Liver (tissue), 9 donors: ENCODE data around the gene DHRS2. TPM values are rescaled to one million over a fixed set of nuclear protein-coding genes. Genes with fewer than 3 reads are reported as not detected.

ENCODE experiments used
- DNase-seq: peaks from one replicate; pipeline ENCODE4 v3.0.0-alpha.2; 2017; ENCODE audit warnings: low spot score
- H3K27ac ChIP-seq, 2 donors: one replicate each; pipeline ENCODE4 v1.7.0; 2013; ENCODE audit warnings: inconsistent platforms in 2 of 2, low read length in 2 of 2, control low read depth in 1 of 2, low read depth in 1 of 2, mild to moderate bottlenecking in 1 of 2
- H3K27me3 ChIP-seq, 4 donors: one replicate each; pipeline versions ENCODE4 v1.6.1 to v1.7.0; 2013; ENCODE audit warnings: low read length in 3 of 4, inconsistent platforms in 1 of 4, mild to moderate bottlenecking in 1 of 4, moderate library complexity in 1 of 4; ENCODE audit not compliant: control insufficient read depth in 4 of 4, insufficient read depth in 4 of 4
- H3K36me3 ChIP-seq, 4 donors: one replicate each; pipeline versions ENCODE4 v1.6.1 to v1.7.0; 2013; ENCODE audit warnings: low read length in 3 of 4, mild to moderate bottlenecking in 3 of 4, low read depth in 1 of 4, moderate library complexity in 1 of 4; ENCODE audit not compliant: control insufficient read depth in 4 of 4, insufficient read depth in 3 of 4
- H3K4me1 ChIP-seq, 4 donors: one replicate each; pipeline versions ENCODE4 v1.6.1 to v1.7.0; 2013; ENCODE audit warnings: low read length in 3 of 4, mild to moderate bottlenecking in 3 of 4, moderate library complexity in 1 of 4; ENCODE audit not compliant: control insufficient read depth in 4 of 4, insufficient read depth in 4 of 4
- H3K4me3 ChIP-seq, 3 donors: one replicate each; pipeline versions ENCODE4 v1.6.1 to v1.7.0; 2013; ENCODE audit warnings: low read length in 3 of 3, control low read depth in 1 of 3, low read depth in 1 of 3, mild to moderate bottlenecking in 1 of 3
- H3K9ac ChIP-seq, 2 donors: one replicate each; pipeline ENCODE4 v1.7.0; 2013; ENCODE audit warnings: low read length in 2 of 2, mild to moderate bottlenecking in 2 of 2, moderate library complexity in 2 of 2, control low read depth in 1 of 2, low read depth in 1 of 2
- H3K9me3 ChIP-seq, 4 donors: one replicate each; pipeline versions ENCODE4 v1.6.1 to v1.7.0; 2013; ENCODE audit warnings: low read length in 3 of 4; ENCODE audit not compliant: control insufficient read depth in 4 of 4
- CTCF ChIP-seq: fragments of 150-350 bp; IDR thresholded peaks from 2 replicates; pipeline ENCODE4 v1.5.1; 2017; ENCODE audit warnings: improper control_type of control experiment, low read depth, low read length; ENCODE audit not compliant: missing input control
- EGR1 ChIP-seq, 2 donors: IDR thresholded peaks; 2 replicates each; pipeline ENCODE4 v1.6.1; 2016 to 2018; ENCODE audit warnings: antibody characterized with exemption in 2 of 2, low read depth in 2 of 2
- FOXA1 ChIP-seq: IDR thresholded peaks from 2 replicates; pipeline ENCODE4 v1.6.1; 2016; ENCODE audit warnings: antibody characterized with exemption
- FOXA2 ChIP-seq: IDR thresholded peaks from 2 replicates; pipeline ENCODE4 v1.6.1; 2016; ENCODE audit warnings: antibody characterized with exemption
- GABPA ChIP-seq, 2 donors: IDR thresholded peaks in 1 of 2; conservative IDR thresholded peaks in 1 of 2; 2 replicates each; pipeline ENCODE4 v1.6.1; 2016; ENCODE audit warnings: antibody characterized with exemption in 2 of 2, mild to moderate bottlenecking in 1 of 2, moderate library complexity in 1 of 2
- HNF4A ChIP-seq, 2 donors: conservative IDR thresholded peaks; 2 replicates each; pipeline ENCODE4 v1.6.1; 2016; ENCODE audit warnings: antibody characterized with exemption in 2 of 2, mild to moderate bottlenecking in 2 of 2
- HNF4G ChIP-seq: IDR thresholded peaks from 2 replicates; pipeline ENCODE4 v1.6.1; 2016; ENCODE audit warnings: antibody characterized with exemption
- JUND ChIP-seq, 2 donors: IDR thresholded peaks; 2 replicates each; pipeline ENCODE4 v1.6.1; 2016; ENCODE audit warnings: antibody characterized with exemption in 2 of 2
- MAX ChIP-seq: IDR thresholded peaks from 2 replicates; pipeline ENCODE4 v1.6.1; 2016; ENCODE audit warnings: antibody characterized with exemption
- NR2F2 ChIP-seq: IDR thresholded peaks from 2 replicates; pipeline ENCODE4 v1.6.1; 2016; ENCODE audit warnings: antibody characterized with exemption
- RAD21 ChIP-seq, 2 donors: IDR thresholded peaks; 2 replicates each; pipeline ENCODE4 v1.6.1; 2016; ENCODE audit warnings: antibody characterized with exemption in 2 of 2, mild to moderate bottlenecking in 2 of 2
- REST ChIP-seq: IDR thresholded peaks from 2 replicates; pipeline ENCODE4 v1.6.1; 2016; ENCODE audit warnings: antibody characterized with exemption, mild to moderate bottlenecking
- RXRA ChIP-seq, 2 donors: IDR thresholded peaks; 2 replicates each; pipeline ENCODE4 v1.6.1; 2017 to 2018; ENCODE audit warnings: antibody characterized with exemption in 2 of 2, mild to moderate bottlenecking in 1 of 2
- SP1 ChIP-seq: IDR thresholded peaks from 2 replicates; pipeline ENCODE4 v1.6.1; 2018; ENCODE audit warnings: antibody characterized with exemption, mild to moderate bottlenecking
- TAF1 ChIP-seq: conservative IDR thresholded peaks from 2 replicates; pipeline ENCODE4 v1.6.1; 2016; ENCODE audit warnings: antibody characterized with exemption, mild to moderate bottlenecking
- YY1 ChIP-seq: IDR thresholded peaks from 2 replicates; pipeline ENCODE4 v1.6.1; 2016; ENCODE audit warnings: antibody characterized with exemption, mild to moderate bottlenecking
- WGBS: extraction: QIAGEN DNeasy Blood & Tissue Kit; methylation state at CpG from one replicate; pipeline ENCODE4 v1.1.7; 2013; 5-methylcytosine and 5-hydroxymethylcytosine counted together
- polyA plus RNA-seq, 2 donors: library from polyadenylated mRNA; stranded (reverse) in 1 of 2; unstranded in 1 of 2; fragments of 200-250 nt in 1 of 2; fragments of >200 nt in 1 of 2; fragmentation: Nextera tagmentation in 1 of 2; extraction: Ambion mirVana in 1 of 2; gene quantifications; one replicate each; pipeline versions ENCODE4 v1.2.1 to v1.2.3, GENCODE V29; 2013 to 2015
- total RNA-seq, 2 donors: library from RNA; depleted of rRNA; stranded (reverse); fragments of >200 nt; gene quantifications; one replicate each; pipeline ENCODE4 v1.2.3, GENCODE V29; 2014
- TF ChIP-seq, protein P1 (sequence below): IDR thresholded peaks from 2 replicates; pipeline ENCODE4 v1.6.1; 2016; ENCODE audit warnings: antibody characterized with exemption
- TF ChIP-seq, protein P2 (sequence below): IDR thresholded peaks from 2 replicates; pipeline ENCODE4 v1.6.1; 2016; ENCODE audit warnings: antibody characterized with exemption
- donor health status: healthy.
- donor health status: healthy.
- donor health status: healthy.
- donor health status: healthy.
- donor health status: healthy.

Gene DHRS2
- total RNA-seq = 1 to 10 TPM in 1 of 2 donors, under 1 TPM in 1; 0.56 to 1.0 TPM
- under 1 TPM; 0.33 to 0.68 TPM for polyA plus RNA-seq

GRCh38 chr14:23636317-23637211 lies at the start of gene DHRS2:
DHRS2 (plus strand) TSS chr14:23636364; CDS start chr14:23638865, 2,501 bp downstream.
- Histone ChIP-seq H3K4me1 (peaks cover 0 to 7% (median 3%) of the 10 kb centered on the region in 4 donors), H3K36me3 (no peaks in the 10 kb centered on the region), H3K27ac (no peak within 1 kb of the TSS), H3K9me3 (no peaks in the 10 kb centered on the region), H3K9ac (no peak within 1 kb of the TSS), H3K4me3 (no peak within 1 kb of the TSS), H3K27me3 (no peaks in the 10 kb centered on the region)
- peak in 1 of 2 donors; percentile 30 for TF ChIP-seq HNF4A (conservative IDR thresholded peaks at IDR 0.05)
- TF ChIP-seq TAF1 = no peak
- TF ChIP-seq FOXA1 = no peak
- no peak for TF ChIP-seq MAX
- TF ChIP-seq NR2F2 = peak; percentile 12
- TF ChIP-seq RAD21 (IDR thresholded peaks at IDR 0.05) = peak in 1 of 2 donors; percentile 12
- TF ChIP-seq, protein P1, sequence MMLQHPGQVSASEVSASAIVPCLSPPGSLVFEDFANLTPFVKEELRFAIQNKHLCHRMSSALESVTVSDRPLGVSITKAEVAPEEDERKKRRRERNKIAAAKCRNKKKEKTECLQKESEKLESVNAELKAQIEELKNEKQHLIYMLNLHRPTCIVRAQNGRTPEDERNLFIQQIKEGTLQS = no peak
- TF ChIP-seq, protein P2, sequence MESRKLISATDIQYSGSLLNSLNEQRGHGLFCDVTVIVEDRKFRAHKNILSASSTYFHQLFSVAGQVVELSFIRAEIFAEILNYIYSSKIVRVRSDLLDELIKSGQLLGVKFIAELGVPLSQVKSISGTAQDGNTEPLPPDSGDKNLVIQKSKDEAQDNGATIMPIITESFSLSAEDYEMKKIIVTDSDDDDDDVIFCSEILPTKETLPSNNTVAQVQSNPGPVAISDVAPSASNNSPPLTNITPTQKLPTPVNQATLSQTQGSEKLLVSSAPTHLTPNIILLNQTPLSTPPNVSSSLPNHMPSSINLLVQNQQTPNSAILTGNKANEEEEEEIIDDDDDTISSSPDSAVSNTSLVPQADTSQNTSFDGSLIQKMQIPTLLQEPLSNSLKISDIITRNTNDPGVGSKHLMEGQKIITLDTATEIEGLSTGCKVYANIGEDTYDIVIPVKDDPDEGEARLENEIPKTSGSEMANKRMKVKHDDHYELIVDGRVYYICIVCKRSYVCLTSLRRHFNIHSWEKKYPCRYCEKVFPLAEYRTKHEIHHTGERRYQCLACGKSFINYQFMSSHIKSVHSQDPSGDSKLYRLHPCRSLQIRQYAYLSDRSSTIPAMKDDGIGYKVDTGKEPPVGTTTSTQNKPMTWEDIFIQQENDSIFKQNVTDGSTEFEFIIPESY = no peak
- TF ChIP-seq HNF4G = no peak
- TF ChIP-seq FOXA2 = no peak
- TF ChIP-seq GABPA (IDR thresholded peaks at IDR 0.05 in 1 of 2, conservative IDR thresholded peaks at IDR 0.05 in 1 of 2) = no peak
- no peak for TF ChIP-seq SP1
- TF ChIP-seq REST = no peak
- TF ChIP-seq JUND (IDR thresholded peaks at IDR 0.05) = no peak
- TF ChIP-seq CTCF = no peak
- TF ChIP-seq YY1 = no peak
- no peak for TF ChIP-seq EGR1 (IDR thresholded peaks at IDR 0.05; ENCODE audit: low read depth in 2 of 2)
- peak; percentile 10 to 75 for TF ChIP-seq RXRA (IDR thresholded peaks at IDR 0.05)
- DNase-seq = no peak
- WGBS = 79% methylated on average over 23 of the region's 23 CpGs
